Measurements from ENCODE around the gene RBX1. TPM values are rescaled to one million over a fixed set of nuclear protein-coding genes. Genes with fewer than 3 reads are reported as not detected.
A peak's percentile ranks its signal among the peaks of the same experiment; 100 is the strongest.

The RBX1 gene
- total RNA-seq, 1 donor = 73.1 TPM

GRCh38 chr22:40967111-40967760 lies 16.1 kb downstream of the RBX1 start:
- no peak overlapping the region for H3K4me3 ChIP-seq (ENCODE audit: low read depth, low read length)
- no peak for TF ChIP-seq CTCF (IDR thresholded peaks at IDR 0.05; ENCODE audit: insufficient read depth, low read length)

GRCh38 chr22:40972587-40972986 lies 21.4 kb downstream of the RBX1 start:
- DNase-seq (ENCODE audit: low read depth) = no peak
- no peak for TF ChIP-seq CTCF (IDR thresholded peaks at IDR 0.05; ENCODE audit: insufficient read depth, low read length)
- no peak overlapping the region for H3K4me3 ChIP-seq (ENCODE audit: low read depth, low read length)

More at GRCh38 chr22:40967111-40967760, 16.1 kb downstream of the RBX1 start:
- no peak for DNase-seq (ENCODE audit: low read depth)

- TF ChIP-seq CTCF (IDR thresholded peaks at IDR 0.05; ENCODE audit: insufficient read depth, low read length) = no peak
- no peak for DNase-seq (ENCODE audit: low read depth)
- H3K4me3 ChIP-seq (ENCODE audit: low read depth, low read length) = no peak overlapping the region
Observed at GRCh38 chr22:40973144-40973543, 22.0 kb downstream of the RBX1 start.

GRCh38 chr22:40975366-40975765 lies 24.2 kb downstream of the RBX1 start:
- no peak for TF ChIP-seq CTCF (IDR thresholded peaks at IDR 0.05; ENCODE audit: insufficient read depth, low read length)
- no peak overlapping the region for H3K4me3 ChIP-seq (ENCODE audit: low read depth, low read length)
- DNase-seq (ENCODE audit: low read depth) = peak; percentile 29

GRCh38 chr22:40976866-40977700 lies 25.9 kb downstream of the RBX1 start:
- H3K4me3 ChIP-seq (ENCODE audit: low read depth, low read length) = no peak overlapping the region
- TF ChIP-seq CTCF (IDR thresholded peaks at IDR 0.05; ENCODE audit: insufficient read depth, low read length) = no peak
- DNase-seq (ENCODE audit: low read depth) = no peak

- H3K4me3 ChIP-seq (ENCODE audit: low read depth, low read length) = no peak overlapping the region
- no peak for TF ChIP-seq CTCF (IDR thresholded peaks at IDR 0.05; ENCODE audit: insufficient read depth, low read length)
- no peak for DNase-seq (ENCODE audit: low read depth)
Observed at GRCh38 chr22:40979198-40979597, 28.0 kb downstream of the RBX1 start.

Data from fibroblast of the aortic adventitia (primary cell).